Activated T-cell treated with anti-CD3 and anti-CD28 coated beads, Interleukin-2, amount 50 U/mL, for 1 hour (primary cell): ENCODE results near the gene CCDC81.

Source experiments
- DNase-seq: peaks from one replicate; pipeline ENCODE4 v3.0.0-alpha.2; 2020

CCDC81 gene

GRCh38 chr11:86442827-86443226, 68.1 kb downstream of the CCDC81 start:
- DNase-seq = no peak

- DNase-seq = no peak
Measured at GRCh38 chr11:86443415-86443814, 68.7 kb downstream of the CCDC81 start.

DNA sequence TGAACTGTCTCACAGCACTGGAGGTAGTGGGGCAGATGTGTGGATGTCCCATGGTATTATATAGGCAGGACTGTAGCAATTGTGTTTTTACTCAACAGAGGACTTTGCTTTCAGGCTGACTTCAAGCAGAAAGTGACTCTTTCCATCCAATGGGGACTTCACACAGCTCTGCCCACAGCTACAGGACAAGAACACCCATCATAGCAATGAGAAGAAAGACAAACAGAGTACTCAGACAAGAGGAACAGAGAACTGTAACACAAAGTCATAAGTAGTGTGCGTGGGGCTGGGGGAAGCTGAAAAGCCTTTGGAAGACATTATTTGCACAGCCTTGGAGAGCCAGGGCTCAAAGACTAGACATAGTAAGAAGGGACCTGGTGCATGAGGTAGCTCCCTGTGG, 70.3 kb downstream of the CCDC81 start:
- no peak for DNase-seq

DNA sequence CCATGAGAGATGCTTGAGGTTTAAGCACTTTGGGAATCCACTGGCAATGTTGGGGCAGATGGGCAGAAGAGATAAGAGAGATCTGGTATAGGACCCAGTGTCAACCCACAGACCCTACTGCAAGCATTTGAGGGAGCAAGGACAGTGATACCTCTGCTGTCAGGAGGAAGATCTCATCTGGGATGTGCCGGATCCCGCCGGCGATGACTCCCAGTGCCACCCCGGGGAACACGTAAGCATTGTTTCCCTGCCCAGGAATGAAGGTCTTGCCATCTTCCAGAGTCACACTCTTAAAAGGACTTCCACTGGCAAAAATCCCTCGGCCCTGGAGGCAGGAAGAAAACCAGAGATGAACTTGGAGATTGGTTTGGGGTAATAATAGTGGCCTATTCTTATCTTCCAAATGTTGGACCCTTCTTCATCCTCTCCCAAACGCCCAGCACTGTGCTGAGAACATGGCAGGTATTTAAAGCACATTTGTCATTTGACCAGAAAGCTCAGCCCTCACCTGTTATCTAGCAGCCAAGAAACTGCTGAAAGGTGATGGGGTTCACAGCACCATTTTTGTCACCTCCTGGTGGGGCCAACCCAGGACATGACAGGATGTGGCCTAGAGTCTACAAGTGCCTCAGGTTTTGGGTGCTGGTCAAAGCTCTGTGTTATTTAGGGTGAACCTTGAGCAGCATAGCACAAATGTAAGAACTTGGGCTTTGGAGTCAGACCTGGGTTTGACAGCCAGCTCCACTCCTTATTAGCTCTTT, 71.7 kb downstream of the CCDC81 start:
- DNase-seq = no peak

- no peak for DNase-seq
Measured at GRCh38 chr11:86446924-86447285, 72.2 kb downstream of the CCDC81 start.

DNA sequence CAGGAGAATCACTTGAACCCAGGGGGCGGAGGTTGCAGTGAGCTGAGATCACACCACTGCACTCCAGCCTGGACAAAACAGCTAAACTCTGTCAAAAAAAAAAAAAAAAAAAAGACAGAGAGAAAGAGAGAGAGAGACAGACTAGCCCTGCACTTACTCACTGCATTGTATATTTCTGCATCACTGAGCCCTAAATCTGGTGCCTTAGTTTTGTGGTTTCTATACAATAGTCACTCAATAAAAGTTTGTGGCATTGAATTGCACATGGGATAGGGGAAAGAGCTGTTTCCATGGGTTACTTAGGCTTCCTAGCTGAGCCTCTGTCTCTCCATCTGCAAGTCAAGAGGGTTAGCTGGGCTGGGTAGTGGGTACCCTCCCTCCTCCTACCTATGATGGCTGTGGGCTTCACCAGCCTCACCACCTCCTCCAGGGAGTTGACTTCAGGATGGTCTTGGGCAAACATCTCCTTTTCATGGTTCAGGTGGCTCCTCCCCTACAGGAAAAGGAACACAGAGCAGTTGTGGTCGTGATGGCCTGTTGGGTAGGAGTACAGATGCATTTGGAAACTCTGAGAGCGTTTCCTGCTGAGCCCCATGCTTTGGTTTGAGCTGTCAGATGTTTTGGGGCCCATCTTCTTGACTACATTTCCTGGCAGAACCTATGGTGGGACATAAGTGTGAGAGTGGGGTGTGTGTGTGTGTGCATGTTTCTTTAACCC, 73.2 kb downstream of the CCDC81 start:
- no peak for DNase-seq

DNA sequence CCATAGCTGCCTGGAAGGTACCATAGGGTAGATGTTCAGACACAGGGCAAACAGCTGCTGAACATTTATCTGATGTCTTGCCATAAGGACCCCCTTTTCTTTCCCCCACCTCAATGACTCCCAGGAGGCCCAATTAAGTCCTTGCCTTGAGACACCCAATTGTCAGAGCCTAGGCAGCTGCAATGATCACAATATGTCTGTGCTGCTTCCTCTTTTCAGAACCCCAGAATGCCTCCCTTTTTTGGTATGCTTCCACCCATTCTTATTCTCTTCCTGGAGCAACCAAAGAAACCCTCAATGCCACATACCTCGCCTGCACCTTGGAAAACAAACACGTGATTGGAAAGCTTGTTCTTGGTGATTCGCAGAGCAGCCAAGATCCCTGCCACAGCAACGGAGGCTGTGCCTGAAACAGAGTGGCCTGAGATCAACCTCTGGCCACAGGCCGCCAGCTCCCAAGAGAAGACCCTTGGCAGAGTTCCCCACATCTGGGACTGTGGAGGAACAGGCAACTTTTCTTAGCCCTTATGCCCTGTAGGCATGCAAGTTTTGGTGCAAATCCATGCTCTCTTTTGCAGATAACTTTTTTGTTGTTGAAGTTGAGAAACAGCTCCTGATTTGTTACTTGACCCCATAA, 75.4 kb downstream of the CCDC81 start:
- DNase-seq = no peak

GRCh38 chr11:86453290-86454030, 78.8 kb downstream of the CCDC81 start:
- DNase-seq = no peak

GRCh38 chr11:86456075-86456939, 81.6 kb downstream of the CCDC81 start:
- peak; percentile 64 for DNase-seq

GRCh38 chr11:86458294-86459001, 83.8 kb downstream of the CCDC81 start:
- DNase-seq = no peak

DNA sequence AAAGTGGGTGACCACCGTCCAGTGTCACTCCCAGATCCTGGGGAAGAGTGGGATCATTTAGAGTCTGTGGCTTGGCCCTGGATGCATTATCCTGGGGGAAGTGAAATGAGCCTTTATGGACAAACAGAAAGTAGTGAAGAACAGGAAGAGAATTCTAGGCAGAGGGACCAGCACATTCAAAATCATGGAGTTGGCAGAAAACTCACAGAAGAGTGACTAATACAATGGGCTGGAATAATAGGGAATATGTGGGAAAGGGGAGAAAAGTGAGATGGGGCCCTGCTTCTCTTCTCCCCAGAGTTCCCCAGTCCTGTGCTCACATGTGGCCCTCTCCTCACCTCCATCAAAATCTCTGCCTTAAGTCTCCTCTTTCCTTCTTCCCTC, 84.3 kb downstream of the CCDC81 start:
- DNase-seq = no peak

- DNase-seq = no peak
Measured at GRCh38 chr11:86459682-86460460, 85.2 kb downstream of the CCDC81 start.

GRCh38 chr11:86460461-86461385, 86.0 kb downstream of the CCDC81 start:
- no peak for DNase-seq

DNA sequence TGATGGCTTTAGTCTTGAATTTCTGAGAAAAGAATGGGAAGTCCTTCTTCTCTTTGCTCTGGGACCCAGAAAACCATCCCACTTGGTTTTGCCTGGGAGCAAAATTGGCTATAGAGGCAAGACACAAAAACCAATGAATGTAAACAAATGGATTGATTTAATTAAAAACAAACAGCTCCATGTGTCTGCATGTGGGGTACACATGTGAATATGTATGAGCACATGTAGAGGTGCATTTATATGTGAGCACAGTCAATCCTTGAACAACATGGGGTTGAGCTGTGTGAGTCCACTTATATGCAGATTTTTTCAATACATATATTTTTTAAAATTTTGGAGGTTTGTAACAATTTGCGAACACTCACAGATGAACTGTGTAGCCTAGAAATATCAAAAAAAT, 87.2 kb downstream of the CCDC81 start:
- no peak for DNase-seq

GRCh38 chr11:86463120-86463519, 88.4 kb downstream of the CCDC81 start:
- DNase-seq = no peak

DNA sequence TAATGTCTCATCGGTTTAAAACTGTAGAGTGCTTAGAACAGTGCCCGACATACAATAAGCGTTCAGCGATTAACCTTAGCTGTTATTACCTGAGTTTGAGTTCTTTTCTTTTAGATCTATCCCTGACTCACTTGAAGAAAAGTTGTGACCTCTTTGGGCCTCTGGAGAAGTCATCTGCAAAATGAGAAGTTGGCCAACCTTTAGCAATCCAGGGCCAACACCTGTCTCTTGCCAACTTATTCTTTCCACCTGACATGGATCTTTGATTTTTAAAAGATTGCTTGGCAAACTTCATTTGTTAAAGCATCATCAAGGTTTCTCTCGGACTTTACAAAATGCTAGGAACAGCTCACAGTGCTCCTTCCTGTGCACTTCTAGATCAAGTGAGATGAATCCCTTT, 89.3 kb downstream of the CCDC81 start:
- DNase-seq = no peak

GRCh38 chr11:86464509-86465221, 90.0 kb downstream of the CCDC81 start:
- DNase-seq = no peak

- no peak for DNase-seq
Measured at GRCh38 chr11:86468169-86468568, 93.5 kb downstream of the CCDC81 start.
